Kasumi-1 (cell line): ENCODE data around the gene ZNF468.
"Not testable (repeated sequence)": the region's sequence is repeated elsewhere in the genome, so short reads cannot be mapped to it uniquely, and the experiment has no call there.

Experiments
- DNase-seq, 2 experiments: peaks; one replicate each; lab custom pipeline; 2025; lab: John Stamatoyannopoulos, UW

ZNF468 gene

DNA sequence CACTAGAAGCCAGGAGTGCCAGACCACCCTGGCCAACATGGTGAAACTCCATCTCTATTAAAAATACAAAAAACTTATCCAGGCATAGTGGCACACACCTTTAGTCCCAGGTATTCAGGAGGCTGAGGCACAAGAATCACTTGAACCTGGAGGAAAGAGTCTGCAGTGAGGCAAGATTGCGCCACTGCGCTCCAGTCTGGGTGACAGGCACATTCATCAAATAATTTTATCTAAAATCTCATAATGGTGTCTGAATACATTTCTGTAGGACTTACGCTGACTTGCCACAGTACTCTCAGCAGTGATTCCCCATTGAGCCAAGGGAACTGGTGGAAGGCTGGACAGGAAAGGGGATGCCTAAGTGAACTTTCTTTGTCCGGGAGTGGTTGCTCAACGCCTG, 31.7 kb downstream of the ZNF468 start:
- DNase-seq = no peak

DNA sequence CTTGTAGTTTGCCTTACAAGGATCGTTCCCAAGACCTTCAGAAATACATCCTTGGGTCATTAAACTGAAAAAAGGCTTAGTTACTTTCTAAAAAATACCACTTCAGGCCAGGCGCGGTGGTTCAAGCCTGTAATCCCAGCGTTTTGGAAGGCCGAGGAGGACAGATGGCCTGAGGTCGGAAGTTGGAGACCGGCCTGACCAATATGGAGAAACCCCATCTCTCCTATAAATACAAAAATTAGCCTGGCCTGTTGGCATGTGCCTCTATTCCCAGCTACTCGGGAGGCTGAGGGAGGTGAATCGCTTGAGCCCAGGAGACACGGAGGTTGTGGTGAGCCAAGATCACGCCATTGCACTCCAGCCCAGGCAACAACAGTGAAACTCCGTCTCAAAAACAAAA, 33.7 kb downstream of the ZNF468 start:
- DNase-seq = no peak

DNA sequence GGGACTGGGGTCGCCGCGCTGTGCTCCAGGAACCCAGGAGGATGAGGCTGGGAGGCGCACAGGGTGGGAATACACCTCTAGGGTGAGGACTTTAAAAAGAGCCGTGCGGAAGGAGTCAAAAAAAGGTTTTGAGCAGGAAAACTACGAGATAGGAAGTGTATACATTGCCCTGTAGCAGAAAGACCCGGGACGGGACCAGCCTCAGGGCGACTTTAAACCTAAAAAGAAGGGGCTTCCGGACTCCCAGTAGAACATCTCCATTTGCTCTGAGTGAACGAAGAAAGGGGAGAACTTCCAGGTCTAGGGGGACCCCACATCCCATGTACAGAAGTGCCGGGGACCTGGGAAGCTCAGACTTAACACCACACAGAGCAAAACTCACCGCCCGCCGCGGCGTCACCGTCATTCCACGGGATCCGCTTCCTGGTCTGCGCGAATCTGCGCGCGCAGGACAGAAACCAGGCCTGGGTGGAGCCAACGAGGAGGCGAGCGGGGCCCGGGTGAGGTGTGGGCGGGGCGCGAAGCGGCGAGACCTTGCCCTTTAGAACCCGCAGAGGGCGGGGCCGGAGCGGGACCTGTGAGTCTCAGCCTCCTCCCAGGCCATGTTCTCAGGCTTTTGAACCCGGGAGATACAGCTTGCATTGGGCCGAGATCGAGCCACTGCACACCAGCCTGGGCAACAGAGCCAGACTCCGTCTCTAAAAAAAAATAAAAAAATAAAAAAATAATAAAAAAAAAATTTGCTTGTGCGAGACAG, 36.0 kb downstream of the ZNF468 start, which contains the start of gene ZNF28:
Gene ZNF28 (minus strand): TSS at position 430 of the 757 bp plus-strand sequence. CDS start 3,675 bp downstream, outside the sequence.
- DNase-seq = not testable (repeated sequence)

DNA sequence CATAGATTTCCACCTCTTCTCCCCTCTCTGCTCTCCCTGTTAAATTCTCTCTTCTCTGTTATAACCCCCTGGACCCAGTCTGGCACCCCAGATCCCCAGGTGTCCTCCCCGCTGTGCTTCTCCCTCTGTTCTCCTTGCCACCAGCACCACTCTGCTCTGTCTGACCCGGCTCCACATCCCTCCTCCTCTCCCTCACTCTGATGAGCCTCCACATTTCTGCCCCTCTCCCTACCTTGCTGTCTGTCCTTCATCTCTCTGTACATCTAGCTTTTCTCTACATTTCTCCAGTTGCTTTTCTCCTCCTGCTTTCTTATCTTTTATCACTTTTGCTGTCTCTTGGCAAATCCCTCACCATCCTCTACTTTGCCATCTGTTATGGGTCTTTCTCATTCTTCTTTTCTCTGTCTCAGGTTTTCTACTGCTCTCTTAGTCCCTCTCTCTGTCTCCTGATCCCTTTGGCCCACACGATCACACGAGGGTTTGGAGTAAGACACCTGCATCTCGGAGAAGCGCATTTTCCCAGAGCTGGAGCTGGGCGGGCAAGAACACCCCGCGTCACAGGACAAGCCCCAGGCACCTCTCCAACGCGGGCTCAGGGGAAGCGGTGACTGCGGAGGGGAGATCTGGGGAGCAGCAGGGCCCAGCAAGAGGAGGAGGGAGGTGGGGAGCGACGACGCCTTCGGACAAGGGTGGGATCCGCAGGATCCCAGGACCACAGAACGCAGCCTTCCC, 36.8 kb downstream of the ZNF468 start:
- DNase-seq = not testable (repeated sequence)

DNA sequence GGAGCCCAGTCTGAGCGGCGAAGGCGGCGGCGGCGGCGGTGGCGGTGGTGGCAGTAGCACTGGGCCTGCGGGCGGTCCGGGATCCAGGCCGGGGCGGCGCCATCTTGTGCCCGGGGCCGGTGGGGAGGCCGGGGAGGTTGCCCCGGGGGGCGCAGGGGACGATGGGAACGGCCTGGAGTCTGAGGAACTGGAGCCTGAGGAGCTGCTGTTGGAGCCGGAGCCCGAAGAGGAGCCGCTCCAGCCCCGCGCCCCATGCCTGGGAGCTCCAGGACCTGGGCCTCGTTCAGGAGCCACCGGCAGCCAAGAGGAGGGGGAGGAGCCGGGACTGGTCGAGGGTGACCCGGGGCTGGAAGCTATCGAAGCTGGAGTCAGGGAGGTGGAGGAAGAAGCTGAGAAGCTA, 47.6 kb downstream of the ZNF468 start:
- DNase-seq = no peak

DNA sequence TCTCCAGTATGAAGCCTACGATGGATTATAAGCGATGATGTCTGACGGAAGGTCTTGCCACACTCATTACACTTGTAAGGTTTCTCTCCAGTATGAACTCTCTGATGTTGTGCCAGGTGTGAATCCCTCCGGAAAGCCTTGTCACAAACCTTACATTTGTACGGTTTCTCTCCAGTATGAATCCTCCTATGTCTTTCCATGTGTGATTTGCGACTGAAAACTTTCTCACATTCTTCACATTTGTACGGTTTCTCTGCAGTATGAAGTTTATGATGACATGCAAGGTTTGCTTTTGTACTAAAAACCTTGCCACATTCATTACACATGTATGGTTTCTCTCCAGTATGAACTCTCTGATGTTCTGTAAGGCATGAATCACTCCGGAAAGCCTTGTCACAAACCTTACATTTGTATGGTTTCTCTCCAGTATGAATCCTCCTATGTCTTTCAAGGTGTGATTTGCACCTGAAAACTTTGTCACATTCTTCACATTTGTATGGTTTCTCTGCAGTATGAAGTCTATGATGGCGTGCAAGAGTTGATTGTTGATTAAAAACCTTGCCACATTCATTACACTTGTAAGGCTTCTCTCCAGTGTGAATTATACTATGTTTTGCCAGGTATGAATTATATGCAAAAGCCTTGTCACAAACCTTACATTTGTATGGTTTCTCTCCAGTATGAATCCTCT, 57.3 kb downstream of the ZNF468 start:
- DNase-seq = not testable (repeated sequence)

DNA sequence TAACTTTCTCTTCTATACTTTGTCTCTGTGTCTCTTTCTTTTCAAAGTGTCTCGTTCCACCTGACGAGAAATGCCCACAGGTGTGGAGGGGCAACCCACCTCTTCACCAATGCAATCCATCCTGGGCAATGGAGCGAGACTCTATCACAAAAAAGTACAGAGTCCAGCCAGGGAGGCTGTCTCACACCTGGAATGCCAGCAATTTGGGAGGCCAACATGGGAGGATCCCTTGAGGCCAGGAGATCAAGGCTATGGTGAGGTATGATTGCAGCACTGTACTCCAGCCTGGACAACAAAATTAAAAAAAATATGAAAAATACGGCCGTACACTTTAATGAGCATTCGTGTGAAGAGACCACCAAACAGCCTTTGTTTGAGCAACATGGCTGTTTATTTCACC, 68.0 kb downstream of the ZNF468 start:
- no peak for DNase-seq
